CD4-positive, alpha-beta T cell treated with Interferon gamma for 1 hour (primary cell): ENCODE measurements around the gene GLIS1.

Source experiments
- DNase-seq: peaks from one replicate; pipeline ENCODE4 v3.0.0-alpha.2; 2020

The GLIS1 gene

GRCh38 chr1:53575141-53575954, 163.6 kb downstream of the GLIS1 start:
- no peak for DNase-seq

- DNase-seq: no peak
Measured at GRCh38 chr1:53574621-53575020, 164.3 kb downstream of the GLIS1 start.

- no peak for DNase-seq
Measured at GRCh38 chr1:53573931-53574330, 165.0 kb downstream of the GLIS1 start.

- DNase-seq: no peak
Measured at GRCh38 chr1:53573522-53573921, 165.4 kb downstream of the GLIS1 start.

- DNase-seq: no peak
Measured at GRCh38 chr1:53572815-53573173, 166.2 kb downstream of the GLIS1 start.

- DNase-seq: no peak
Measured at GRCh38 chr1:53572065-53572814, 166.7 kb downstream of the GLIS1 start.

- DNase-seq: no peak
Measured at GRCh38 chr1:53568540-53568939, 170.4 kb downstream of the GLIS1 start.

GRCh38 chr1:53567851-53568250, 171.1 kb downstream of the GLIS1 start:
- no peak for DNase-seq

- no peak for DNase-seq
Measured at GRCh38 chr1:53567450-53567849, 171.5 kb downstream of the GLIS1 start.

- no peak for DNase-seq
Measured at GRCh38 chr1:53563611-53564010, 175.4 kb downstream of the GLIS1 start.

- no peak for DNase-seq
Measured at GRCh38 chr1:53562981-53563379, 176.0 kb downstream of the GLIS1 start.

GRCh38 chr1:53562291-53562980, 176.5 kb downstream of the GLIS1 start:
- DNase-seq: no peak

GRCh38 chr1:53561503-53562105, 177.4 kb downstream of the GLIS1 start:
- no peak for DNase-seq

- no peak for DNase-seq
Measured at GRCh38 chr1:53560581-53561502, 178.1 kb downstream of the GLIS1 start.

- no peak for DNase-seq
Measured at GRCh38 chr1:53559854-53560580, 178.9 kb downstream of the GLIS1 start.

- no peak for DNase-seq
Measured at GRCh38 chr1:53559391-53559815, 179.6 kb downstream of the GLIS1 start.

GRCh38 chr1:53558739-53559315, 180.1 kb downstream of the GLIS1 start:
- DNase-seq: no peak

- DNase-seq: no peak
Measured at GRCh38 chr1:53557830-53558738, 180.9 kb downstream of the GLIS1 start.

GRCh38 chr1:53557369-53557768, 181.6 kb downstream of the GLIS1 start:
- no peak for DNase-seq

GRCh38 chr1:53556657-53557227, 182.2 kb downstream of the GLIS1 start:
- no peak for DNase-seq
